SH-SY5Y (cell line): ENCODE data around the gene PHF20.

ENCODE experiments used
- GATA2 ChIP-seq: IDR thresholded peaks from 2 replicates; pipeline ENCODE4 v1.6.1; 2011; ENCODE audit warnings: mild to moderate bottlenecking, low read depth, low read length
- GATA3 ChIP-seq: IDR thresholded peaks from 2 replicates; pipeline ENCODE4 v1.6.1; 2011; ENCODE audit warnings: low read depth, mild to moderate bottlenecking, low read length, moderate library complexity

- TF ChIP-seq GATA2 (no peak), GATA3 (no peak)
Measured at GRCh38 chr20:35830264-35830663, 58.4 kb downstream of the PHF20 start.
